K562 (cell line): ENCODE measurements around the gene TMEM260. TPM values are rescaled to one million over a fixed set of nuclear protein-coding genes. Genes with fewer than 3 reads are reported as not detected.

Source experiments
- EP300 ChIP-seq: IDR thresholded peaks from 2 replicates; pipeline ENCODE4 v1.6.1; 2012; ENCODE audit warnings: low read length, improper control_type of control experiment
- IRF1 ChIP-seq: sonication (generic); formaldehyde crosslinking; IDR thresholded peaks from 2 replicates; pipeline ENCODE4 v1.8.0; 2022; ENCODE audit warnings: missing genetic modification reagents, mild to moderate bottlenecking, borderline replicate concordance
- MBD1 ChIP-seq: fragments of 250-450 bp; sonication (Bioruptor Pico); IDR thresholded peaks from 2 replicates; pipeline ENCODE4 v1.8.0; 2022; ENCODE audit warnings: inconsistent platforms
- MBD2 ChIP-seq: sonication (generic); IDR thresholded peaks from 2 replicates; pipeline ENCODE4 v1.6.1; 2016; ENCODE audit warnings: low read depth, borderline replicate concordance
- MGA ChIP-seq: fragments of 450-650 bp; IDR thresholded peaks from 2 replicates; pipeline ENCODE4 v1.6.1; 2016; ENCODE audit warnings: mild to moderate bottlenecking, moderate library complexity
- NFE2L1 ChIP-seq: fragments of 450-650 bp; IDR thresholded peaks from 2 replicates; pipeline ENCODE4 v1.6.1; 2016; ENCODE audit warnings: missing genetic modification characterization, low read depth, mild to moderate bottlenecking, missing compliant biosample characterization, moderate library complexity, borderline replicate concordance
- POLR2G ChIP-seq: fragments of 200-400 bp; formaldehyde crosslinking; IDR thresholded peaks from 2 replicates; pipeline ENCODE4 v1.6.1; 2017; ENCODE audit warnings: low read depth, mild to moderate bottlenecking, antibody characterized with exemption, low read length, moderate library complexity
- PRDM10 ChIP-seq: fragments of 450-650 bp; IDR thresholded peaks from 2 replicates; pipeline ENCODE4 v1.6.1; 2018; ENCODE audit not compliant: partially characterized antibody
- PRMT5 ChIP-seq: sonication (generic); formaldehyde crosslinking; IDR thresholded peaks from 2 replicates; pipeline ENCODE4 v1.5.0; 2020; ENCODE audit warnings: missing genetic modification reagents
- polyA plus RNA-seq, 8 experiments: library from polyadenylated mRNA; depleted of rRNA in 4 of 8; stranded (reverse) in 5 of 8; unstranded in 3 of 8; fragments of >200 nt; fragmentation: Nextera tagmentation in 2 of 8; fragmentation: Illumina TruSeq in 1 of 8; extraction: Ambion mirVana in 2 of 8; extraction: Trizol in 1 of 8; gene quantifications; 2 replicates each; pipeline versions ENCODE4 v1.2.1 to v1.2.3, GENCODE V29; 2011 to 2014; ENCODE audit warnings: inconsistent platforms in 1 of 8, missing spikeins in 1 of 8
- total RNA-seq, 7 experiments: library from RNA; depleted of rRNA in 6 of 7; stranded (reverse); fragments of >200 nt in 6 of 7; fragmentation: Illumina TruSeq in 2 of 7; extraction: Trizol in 2 of 7; gene quantifications; 2 replicates each; pipeline versions ENCODE4 v1.2.1 to v1.2.3, GENCODE V29; 2011 to 2021; ENCODE audit warnings: low replicate concordance in 1 of 7

The TMEM260 gene
- total and polyA plus RNA-seq, 9 of the 15 experiments (the other 6 are each of a cell fraction or from before 2014, with no cell fraction given), result 2.2 to 9.4 (median 6.0) TPM

- TF ChIP-seq MGA, result peak; percentile 28; the same call in 1 of the 2 replicates
- TF ChIP-seq PRDM10, result no peak
- peak; percentile 68 for TF ChIP-seq EP300
- TF ChIP-seq NFE2L1 (tag), result no peak
- TF ChIP-seq MBD2, result no peak
- TF ChIP-seq PRMT5 (CRISPR knock-in tag), result no peak
- TF ChIP-seq POLR2G, result no peak
- no peak for TF ChIP-seq IRF1
- no peak for TF ChIP-seq MBD1 (CRISPR knock-in tag)
Measured at GRCh38 chr14:56555921-56556570, 23.6 kb upstream of the TMEM260 start (continued).
